Measurements from ENCODE around the gene NRXN2.

Gene NRXN2

DNA sequence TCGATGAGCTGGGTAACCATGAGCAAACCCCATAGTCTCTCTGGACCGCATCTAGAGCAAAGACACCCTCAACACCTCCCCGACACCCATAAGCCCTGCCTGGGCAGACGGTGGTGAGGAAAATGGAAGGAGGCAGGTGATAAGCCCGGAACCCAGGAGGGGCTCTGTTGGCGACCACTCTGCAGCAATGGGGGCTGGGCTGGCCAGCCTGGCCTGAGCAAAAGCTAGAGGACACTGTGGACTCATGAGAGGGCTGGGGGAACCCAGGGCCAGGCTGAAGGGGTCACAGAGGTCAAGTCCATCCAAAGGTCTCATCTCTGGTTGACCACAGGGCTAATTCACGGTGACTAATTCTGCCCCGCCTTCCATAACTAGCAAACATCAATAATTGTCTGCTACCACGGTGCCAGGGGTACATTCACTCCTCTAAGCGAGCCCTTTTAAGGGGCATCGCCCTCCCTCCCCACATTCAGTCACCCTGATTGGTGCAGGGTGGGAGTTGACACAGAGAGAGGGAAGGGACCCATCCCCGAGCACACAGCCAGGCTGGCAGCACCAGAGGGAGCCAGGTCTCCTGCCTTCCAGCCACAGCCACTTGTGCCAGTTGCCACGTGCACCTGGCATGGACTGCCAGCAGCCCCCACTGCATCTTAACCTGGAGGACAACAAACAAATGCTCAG is 32.8 kb upstream of the NRXN2 start:
- no peak for DNase-seq (ENCODE audit: low read depth, low spot score)
- H3K9me3 ChIP-seq (ENCODE audit: low read depth, low read length): no peaks in the 10 kb centered on the region
- H3K27ac ChIP-seq: no peak overlapping the region
- no peak for TF ChIP-seq FOXP2 (optimal IDR thresholded peaks at IDR 0.05; ENCODE audit: control extremely low read depth, extremely low read length, insufficient read depth)
- no peak for TF ChIP-seq POLR2AphosphoS5 (IDR thresholded peaks at IDR 0.05; ENCODE audit: borderline replicate concordance, low read depth, low read length)
- TF ChIP-seq EZH2 (IDR thresholded peaks at IDR 0.05): no peak
- H3K4me3 ChIP-seq: no peak overlapping the region
- no peaks in the 10 kb centered on the region for H3K36me3 ChIP-seq (ENCODE audit: insufficient read depth, low read length)
- no peak overlapping the region for H3K9ac ChIP-seq (ENCODE audit: insufficient read length)

DNA sequence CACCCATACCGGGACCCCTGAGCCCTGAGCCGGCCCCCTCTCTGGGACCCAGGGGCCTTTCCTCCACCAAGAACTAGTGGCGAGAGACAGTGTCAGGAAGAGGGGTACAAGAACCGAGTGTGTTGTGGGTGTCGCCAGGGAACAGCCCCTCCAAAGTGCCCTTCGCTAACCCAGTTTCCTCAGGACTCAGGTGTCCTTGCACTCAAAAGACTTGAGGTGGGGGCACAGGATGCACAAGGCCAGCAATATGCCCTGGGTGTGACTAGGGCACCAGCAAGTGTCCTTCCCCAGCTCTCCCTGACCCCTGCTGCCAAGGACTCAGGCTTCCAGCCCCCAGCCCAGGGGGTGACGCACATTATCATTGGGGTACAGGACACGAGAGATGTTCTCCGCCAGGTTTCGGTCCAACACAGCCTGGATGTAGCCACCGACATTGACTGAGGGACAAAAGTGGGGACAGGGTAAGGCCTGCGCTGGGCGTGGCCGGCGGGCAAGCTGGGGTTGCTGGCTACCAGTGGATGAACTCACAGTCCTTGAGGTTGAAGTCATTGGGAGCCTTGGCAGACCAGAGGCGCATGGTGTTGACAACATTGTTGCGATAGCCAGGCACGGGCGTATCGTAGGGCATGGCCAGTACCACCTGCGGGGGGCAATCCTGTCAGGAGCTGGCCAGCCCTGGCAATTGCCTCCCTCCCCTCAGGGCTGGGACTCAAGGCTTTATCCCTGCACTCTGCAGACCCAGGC is 32.1 kb upstream of the NRXN2 start:
- Histone ChIP-seq H3K4me3 (no peak overlapping the region), H3K36me3 (ENCODE audit: insufficient read depth, low read length) (no peaks in the 10 kb centered on the region), H3K9me3 (ENCODE audit: low read depth, low read length) (no peaks in the 10 kb centered on the region), H3K9ac (ENCODE audit: insufficient read length) (no peak overlapping the region), H3K27ac (no peak overlapping the region)
- TF ChIP-seq EZH2 (IDR thresholded peaks at IDR 0.05) (no peak), FOXP2 (optimal IDR thresholded peaks at IDR 0.05; ENCODE audit: control extremely low read depth, extremely low read length, insufficient read depth) (no peak), POLR2AphosphoS5 (IDR thresholded peaks at IDR 0.05; ENCODE audit: borderline replicate concordance, low read depth, low read length) (no peak)
- no peak for DNase-seq (ENCODE audit: low read depth, low spot score)

DNA sequence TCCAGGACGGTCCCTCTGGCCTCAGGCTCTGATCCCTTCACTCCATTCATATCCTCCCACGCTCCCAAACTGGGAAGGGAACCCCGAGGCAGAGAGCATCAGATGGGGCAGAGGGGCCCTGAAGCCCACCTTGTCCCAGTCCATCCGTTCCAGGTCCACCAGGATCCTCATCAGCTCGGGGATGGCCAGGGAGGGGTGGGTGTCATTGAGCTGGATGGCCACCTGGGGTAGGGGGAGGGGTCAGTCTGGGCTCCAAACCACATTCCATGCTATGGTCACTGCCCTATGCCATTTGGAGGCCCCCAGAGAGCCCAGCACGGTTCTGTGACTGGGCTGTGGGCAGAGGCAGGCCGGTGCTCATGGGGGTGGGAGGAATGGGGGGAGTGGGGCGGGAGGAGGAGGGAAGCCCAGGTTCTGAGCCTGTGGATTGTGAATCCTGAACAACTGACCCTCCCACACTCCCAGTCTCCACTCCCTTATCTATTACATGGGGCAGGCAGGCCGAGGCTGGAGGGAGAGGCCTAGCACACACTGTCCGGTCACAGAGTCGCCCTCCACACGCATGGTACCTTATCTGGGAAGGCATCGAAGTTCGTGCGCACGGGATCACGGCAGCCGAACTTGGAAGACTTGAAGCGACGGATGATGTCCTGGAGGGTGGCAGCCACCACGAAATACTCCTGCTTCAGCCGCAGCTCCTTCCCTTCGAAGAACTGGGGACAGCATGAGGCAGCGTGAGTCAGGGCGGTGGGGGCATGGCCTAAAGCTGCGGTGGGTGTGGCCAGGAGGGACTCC is 31.3 kb upstream of the NRXN2 start:
- no peak for DNase-seq (ENCODE audit: low read depth, low spot score)
- no peak overlapping the region for H3K9ac ChIP-seq (ENCODE audit: insufficient read length)
- TF ChIP-seq FOXP2 (optimal IDR thresholded peaks at IDR 0.05; ENCODE audit: control extremely low read depth, extremely low read length, insufficient read depth) (no peak), EZH2 (IDR thresholded peaks at IDR 0.05) (no peak), POLR2AphosphoS5 (IDR thresholded peaks at IDR 0.05; ENCODE audit: borderline replicate concordance, low read depth, low read length) (no peak)
- no peak overlapping the region for H3K27ac ChIP-seq
- no peaks in the 10 kb centered on the region for H3K9me3 ChIP-seq (ENCODE audit: low read depth, low read length)
- H3K36me3 ChIP-seq (ENCODE audit: insufficient read depth, low read length): no peaks in the 10 kb centered on the region
- H3K4me3 ChIP-seq: no peak overlapping the region

DNA sequence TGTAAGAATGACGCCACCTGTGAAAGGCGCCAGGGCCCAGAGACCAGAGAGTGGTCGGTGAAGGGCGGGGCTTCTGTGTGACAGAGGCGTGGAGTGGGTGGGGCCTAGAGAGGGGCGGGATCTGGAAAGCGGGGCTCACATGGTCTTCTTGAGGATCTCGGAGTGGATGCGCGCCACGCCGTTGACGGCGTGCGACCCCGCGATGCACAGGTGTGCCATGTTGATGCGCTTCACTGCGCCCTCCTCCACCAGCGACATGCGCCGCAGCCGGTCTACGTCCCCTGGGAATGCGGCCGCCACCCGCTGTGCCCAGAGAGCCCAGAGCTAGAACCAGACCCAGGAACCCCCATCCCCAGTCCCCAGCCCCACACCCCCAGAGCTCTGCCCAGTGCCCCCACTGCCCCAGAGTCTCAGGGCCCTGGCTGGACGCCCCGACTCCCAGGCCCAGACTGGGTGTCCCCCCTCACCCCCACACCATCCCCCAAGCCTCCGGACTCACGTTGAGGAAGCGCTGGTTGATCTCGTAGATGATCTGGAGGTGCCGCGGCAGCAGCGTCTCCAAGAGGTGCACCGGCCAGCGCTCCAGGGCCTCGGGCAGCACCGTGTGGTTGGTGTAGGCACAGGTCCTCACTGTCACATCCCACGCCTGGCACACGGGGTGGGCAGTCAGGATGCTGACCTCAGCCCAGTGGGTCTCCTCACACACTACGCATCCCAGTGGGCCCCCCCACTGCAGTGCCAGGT is 30.6 kb upstream of the NRXN2 start:
- H3K4me3 ChIP-seq: no peak overlapping the region
- H3K9ac ChIP-seq (ENCODE audit: insufficient read length): no peak overlapping the region
- no peaks in the 10 kb centered on the region for H3K9me3 ChIP-seq (ENCODE audit: low read depth, low read length)
- TF ChIP-seq FOXP2 (optimal IDR thresholded peaks at IDR 0.05; ENCODE audit: control extremely low read depth, extremely low read length, insufficient read depth): no peak
- no peak for TF ChIP-seq POLR2AphosphoS5 (IDR thresholded peaks at IDR 0.05; ENCODE audit: borderline replicate concordance, low read depth, low read length)
- no peak for TF ChIP-seq EZH2 (IDR thresholded peaks at IDR 0.05)
- H3K36me3 ChIP-seq (ENCODE audit: insufficient read depth, low read length): no peaks in the 10 kb centered on the region
- no peak overlapping the region for H3K27ac ChIP-seq
- DNase-seq (ENCODE audit: low read depth, low spot score): no peak

DNA sequence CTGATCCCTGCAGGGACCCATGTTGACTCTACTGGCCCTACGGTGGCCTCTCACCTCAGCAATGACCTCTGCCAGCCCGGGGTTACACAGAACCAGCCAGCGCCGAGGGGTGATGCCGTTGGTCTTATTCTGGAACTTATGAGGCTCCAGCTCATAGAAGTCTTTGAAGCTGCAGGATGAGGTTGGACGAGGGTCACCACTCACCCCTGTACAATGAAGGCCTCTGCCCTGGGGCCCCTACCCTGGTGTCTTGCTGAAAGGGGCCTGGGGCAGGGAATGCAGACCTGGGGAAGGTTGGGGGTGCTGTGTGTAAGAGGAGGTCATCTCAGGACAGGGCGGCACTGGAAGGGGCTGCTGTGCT is 30.0 kb upstream of the NRXN2 start:
- no peaks in the 10 kb centered on the region for H3K36me3 ChIP-seq (ENCODE audit: insufficient read depth, low read length)
- no peak for DNase-seq (ENCODE audit: low read depth, low spot score)
- H3K27ac ChIP-seq: no peak overlapping the region
- no peak for TF ChIP-seq EZH2 (IDR thresholded peaks at IDR 0.05)
- no peak for TF ChIP-seq FOXP2 (optimal IDR thresholded peaks at IDR 0.05; ENCODE audit: control extremely low read depth, extremely low read length, insufficient read depth)
- TF ChIP-seq POLR2AphosphoS5 (IDR thresholded peaks at IDR 0.05; ENCODE audit: borderline replicate concordance, low read depth, low read length): no peak
- H3K9ac ChIP-seq (ENCODE audit: insufficient read length): no peak overlapping the region
- H3K9me3 ChIP-seq (ENCODE audit: low read depth, low read length): no peaks in the 10 kb centered on the region
- no peak overlapping the region for H3K4me3 ChIP-seq

DNA sequence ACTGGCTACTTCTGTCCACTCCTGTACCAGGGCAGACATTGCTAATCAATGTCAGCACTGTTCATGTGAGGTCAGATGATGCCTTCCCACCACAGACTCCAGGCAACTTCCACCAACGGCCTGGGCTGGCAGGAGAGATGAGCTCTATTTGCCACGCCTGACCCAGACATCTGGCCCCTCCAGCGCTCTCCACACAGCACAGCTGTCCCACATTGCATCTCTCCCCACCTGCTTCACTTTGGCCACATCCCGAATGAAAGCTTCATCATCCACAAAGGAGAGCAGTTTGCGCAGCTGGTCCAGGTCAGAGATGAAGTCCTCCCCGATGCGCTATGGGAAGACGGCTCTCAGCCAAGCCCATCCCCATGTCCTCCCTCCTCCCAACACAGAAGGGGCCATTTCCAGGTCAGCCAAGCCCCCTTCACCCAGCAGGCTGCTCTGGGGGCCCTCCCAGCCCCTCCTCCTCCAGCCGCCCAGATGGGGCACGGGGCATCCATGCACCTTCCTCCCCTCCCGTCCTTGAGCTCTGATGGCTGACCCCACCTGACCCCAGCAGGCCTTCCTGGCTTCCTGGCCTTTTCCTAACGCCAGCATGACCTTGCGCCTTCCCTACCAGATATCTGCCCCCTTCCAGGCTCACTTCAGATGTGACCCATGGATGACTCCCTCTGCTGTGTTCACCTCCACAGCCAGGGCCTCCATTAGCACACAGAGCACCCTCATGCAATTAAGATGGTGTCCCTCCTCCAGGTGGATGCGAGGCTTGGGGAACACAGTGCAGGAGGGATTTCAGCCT is 29.4 kb upstream of the NRXN2 start:
- no peak for TF ChIP-seq FOXP2 (optimal IDR thresholded peaks at IDR 0.05; ENCODE audit: control extremely low read depth, extremely low read length, insufficient read depth)
- TF ChIP-seq POLR2AphosphoS5 (IDR thresholded peaks at IDR 0.05; ENCODE audit: borderline replicate concordance, low read depth, low read length): no peak
- no peak for TF ChIP-seq EZH2 (IDR thresholded peaks at IDR 0.05)
- Histone ChIP-seq H3K27ac (no peak overlapping the region), H3K36me3 (ENCODE audit: insufficient read depth, low read length) (no peaks in the 10 kb centered on the region), H3K4me3 (no peak overlapping the region), H3K9me3 (ENCODE audit: low read depth, low read length) (no peaks in the 10 kb centered on the region), H3K9ac (ENCODE audit: insufficient read length) (no peak overlapping the region)
- no peak for DNase-seq (ENCODE audit: low read depth, low spot score)

DNA sequence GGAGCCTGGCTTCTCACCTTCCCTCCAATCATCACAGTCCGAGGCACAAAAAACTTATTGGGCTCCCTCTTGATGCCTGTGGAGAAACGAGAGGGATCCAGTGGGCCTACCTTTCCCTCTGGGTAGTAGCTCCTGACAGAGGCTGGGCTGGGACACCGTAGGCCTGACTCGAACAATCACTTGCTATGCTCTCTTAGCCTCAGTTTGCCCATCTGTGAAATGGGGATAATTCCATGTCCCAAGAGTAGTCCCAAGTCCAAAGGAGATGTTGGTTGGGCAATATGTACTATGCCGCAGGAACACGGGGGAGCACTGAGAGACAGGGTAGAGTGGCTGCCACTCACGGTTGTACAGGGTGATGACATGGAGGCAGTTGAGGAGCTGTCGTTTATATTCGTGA is 28.6 kb upstream of the NRXN2 start:
- no peaks in the 10 kb centered on the region for H3K36me3 ChIP-seq (ENCODE audit: insufficient read depth, low read length)
- TF ChIP-seq FOXP2 (optimal IDR thresholded peaks at IDR 0.05; ENCODE audit: control extremely low read depth, extremely low read length, insufficient read depth) (no peak), EZH2 (IDR thresholded peaks at IDR 0.05) (no peak), POLR2AphosphoS5 (IDR thresholded peaks at IDR 0.05; ENCODE audit: borderline replicate concordance, low read depth, low read length) (no peak)

More for the DNA sequence above, 28.6 kb upstream of the NRXN2 start:
- Histone ChIP-seq H3K27ac (no peak overlapping the region), H3K4me3 (no peak overlapping the region), H3K9me3 (ENCODE audit: low read depth, low read length) (no peaks in the 10 kb centered on the region), H3K9ac (ENCODE audit: insufficient read length) (no peak overlapping the region)
- no peak for DNase-seq (ENCODE audit: low read depth, low spot score)
